GM12878 (cell line): ENCODE measurements around the gene SMAD5.

Experiments
- BACH1 ChIP-seq: fragments of 450-650 bp; IDR thresholded peaks from 2 replicates; pipeline ENCODE4 v1.6.1; 2017; ENCODE audit warnings: mild to moderate bottlenecking, borderline replicate concordance
- BHLHE40 ChIP-seq, 2 experiments: fragments of 450-650 bp in 1 of 2; IDR thresholded peaks; 2 replicates each; pipeline ENCODE4 v1.6.1; 2011 to 2017; ENCODE audit warnings: low read depth in 2 of 2, borderline replicate concordance in 1 of 2, improper control_type of control experiment in 1 of 2, low read length in 1 of 2, mild to moderate bottlenecking in 1 of 2
- CTCF ChIP-seq, 3 experiments: IDR thresholded peaks in 2 of 3; conservative IDR thresholded peaks in 1 of 3; 2 replicates each; pipeline ENCODE4 v1.5.1; 2011; ENCODE audit warnings: low read depth in 3 of 3, low read length in 3 of 3, mild to moderate bottlenecking in 3 of 3, control low read depth in 2 of 3, moderate library complexity in 2 of 3, inconsistent platforms in 1 of 3, mixed read lengths in 1 of 3; ENCODE audit not compliant: control insufficient read depth in 2 of 3, insufficient read depth in 1 of 3; ENCODE audit errors: extremely low read depth in 1 of 3
- EP300 ChIP-seq, 2 experiments: fragments of 150-350 bp in 1 of 2; IDR thresholded peaks; 2 replicates each; pipeline ENCODE4 v1.6.1; 2011 to 2012; ENCODE audit warnings: low read depth in 2 of 2, low read length in 2 of 2, borderline replicate concordance in 1 of 2, improper control_type of control experiment in 1 of 2, inconsistent platforms in 1 of 2; ENCODE audit not compliant: control insufficient read depth in 1 of 2
- EZH2 ChIP-seq: IDR thresholded peaks from 2 replicates; pipeline ENCODE4 v1.6.1; 2012; ENCODE audit warnings: low read depth, mild to moderate bottlenecking, control low read depth, inconsistent platforms, low read length, borderline replicate concordance; ENCODE audit not compliant: control insufficient read depth
- NBN ChIP-seq: fragments of 450-650 bp; IDR thresholded peaks from 2 replicates; pipeline ENCODE4 v1.6.1; 2016
- POLR2A ChIP-seq: IDR thresholded peaks from 2 replicates; pipeline ENCODE4 v1.6.1; 2011; ENCODE audit warnings: low read depth, mild to moderate bottlenecking, low read length
- POLR2AphosphoS5 ChIP-seq: IDR thresholded peaks from 2 replicates; pipeline ENCODE4 v1.6.1; 2011; ENCODE audit warnings: mild to moderate bottlenecking, low read length, inconsistent platforms
- SP1 ChIP-seq: IDR thresholded peaks from one replicate; pipeline ENCODE4 v1.6.1; 2011; ENCODE audit warnings: low read depth, low read length
- STAT1 ChIP-seq: fragments of 450-650 bp; conservative IDR thresholded peaks from 2 replicates; pipeline ENCODE4 v1.6.1; 2014; ENCODE audit warnings: antibody characterized with exemption, mild to moderate bottlenecking
- ZNF217 ChIP-seq: fragments of 450-650 bp; IDR thresholded peaks from 2 replicates; pipeline ENCODE4 v1.6.1; 2017; ENCODE audit warnings: antibody characterized with exemption, mild to moderate bottlenecking

- TF ChIP-seq SP1 (no peak), POLR2A (no peak), CTCF (IDR thresholded peaks at IDR 0.05 in 2 of 3, conservative IDR thresholded peaks at IDR 0.05 in 1 of 3; ENCODE audit: control insufficient read depth in 2 of 3, extremely low read depth in 1 of 3, insufficient read depth in 1 of 3, low read depth in 3 of 3, low read length in 3 of 3) (no peak), BACH1 (no peak), STAT1 (no peak), EZH2 (no peak), POLR2AphosphoS5 (no peak), EP300 (IDR thresholded peaks at IDR 0.05; ENCODE audit: borderline replicate concordance in 1 of 2, control insufficient read depth in 1 of 2, low read depth in 2 of 2, low read length in 2 of 2) (no peak), NBN (no peak), ZNF217 (no peak), BHLHE40 (IDR thresholded peaks at IDR 0.05; ENCODE audit: borderline replicate concordance in 1 of 2, low read depth in 2 of 2, low read length in 1 of 2) (no peak)
Measured at GRCh38 chr5:136226401-136226800, 93.8 kb downstream of the SMAD5 start.
